ENCODE results near the gene CIZ1.
"Not testable (repeated sequence)": the region's sequence is repeated elsewhere in the genome, so short reads cannot be mapped to it uniquely, and the experiment has no call there.

DNA sequence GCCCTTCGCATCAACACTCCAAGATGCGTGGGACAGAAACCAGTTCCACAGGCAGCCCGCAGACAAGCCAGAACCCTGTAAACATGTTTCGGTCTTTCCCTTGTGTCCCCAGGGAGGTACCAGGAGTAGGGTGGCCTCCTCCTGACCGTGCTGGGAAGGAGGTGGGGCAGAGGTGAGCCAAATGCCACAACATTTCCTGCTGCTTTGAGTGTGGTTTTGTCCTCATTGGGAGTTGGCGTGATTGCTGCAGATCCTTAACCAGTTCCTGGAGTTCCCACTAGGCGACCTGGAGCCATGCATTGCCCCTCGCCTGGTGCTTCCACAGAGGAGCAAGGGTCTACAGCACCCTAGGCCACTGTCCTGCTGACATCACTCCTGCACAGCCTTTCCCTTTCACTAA, 55.8 kb downstream of the CIZ1 start:
- TF ChIP-seq CTCF (IDR thresholded peaks at IDR 0.05; ENCODE audit: low read depth, low read length); POLR2A (IDR thresholded peaks at IDR 0.05; ENCODE audit: extremely low read depth, insufficient read length): not testable (repeated sequence)
- TF ChIP-seq, protein P1, sequence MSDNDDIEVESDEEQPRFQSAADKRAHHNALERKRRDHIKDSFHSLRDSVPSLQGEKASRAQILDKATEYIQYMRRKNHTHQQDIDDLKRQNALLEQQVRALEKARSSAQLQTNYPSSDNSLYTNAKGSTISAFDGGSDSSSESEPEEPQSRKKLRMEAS (IDR thresholded peaks at IDR 0.05; ENCODE audit: low read depth, low read length): not testable (repeated sequence)

Data from NB4 (cell line).